A673 (cell line): ENCODE measurements around the gene CARD11. TPM values are rescaled to one million over a fixed set of nuclear protein-coding genes. Genes with fewer than 3 reads are reported as not detected.

Experiments
- BruUV-seq: library from RNA; stranded (reverse); fragments of 400-500 nt; replicated peaks from 2 replicates; lab custom pipeline; 2021; lab: Mats Ljungman, UMichigan
- CTCF ChIA-PET: fragments of 300-600 bp; sonication (Branson Sonifier 250); formaldehyde crosslinking; loops from one replicate; lab custom pipeline; 2022; ENCODE audit warnings: antibody characterized with exemption; lab: Charles Lee
- POLR2A ChIA-PET: fragments of 300-600 bp; sonication (Branson Sonifier 250); formaldehyde crosslinking; loops from one replicate; lab custom pipeline; 2022; ENCODE audit warnings: antibody characterized with exemption; ENCODE audit not compliant: low non-redundant PET; lab: Charles Lee
- DNase-seq: peaks from one replicate; pipeline ENCODE4 v3.0.0-alpha.2; 2015; ENCODE audit warnings: low spot score
- H3K27ac ChIP-seq: fragments of 200-600 bp; sonication (generic); 2 replicates; pipeline ENCODE4 v1.5.1; 2016; ENCODE audit warnings: mixed run types, low read depth, mild to moderate bottlenecking, mixed read lengths, antibody characterized with exemption, low read length; ENCODE audit not compliant: poor library complexity, severe bottlenecking
- H3K27me3 ChIP-seq: fragments of 200-600 bp; sonication (generic); replicated peaks from 2 replicates; pipeline ENCODE4 v1.6.1; 2017; ENCODE audit warnings: mixed run types, low read depth, mild to moderate bottlenecking, mixed read lengths, antibody characterized with exemption, low read length; ENCODE audit not compliant: insufficient read depth, poor library complexity
- H3K36me3 ChIP-seq: fragments of 200-600 bp; sonication (generic); 2 replicates; pipeline ENCODE4 v1.6.1; 2016; ENCODE audit warnings: mixed run types, mild to moderate bottlenecking, mixed read lengths, antibody characterized with exemption, low read length; ENCODE audit not compliant: insufficient read depth, poor library complexity, severe bottlenecking
- H3K4me1 ChIP-seq: fragments of 200-600 bp; sonication (generic); 2 replicates; pipeline ENCODE4 v1.6.1; 2017; ENCODE audit warnings: mixed run types, mild to moderate bottlenecking, mixed read lengths, antibody characterized with exemption, low read length; ENCODE audit not compliant: insufficient read depth, poor library complexity, severe bottlenecking
- H3K4me3 ChIP-seq: fragments of 200-600 bp; sonication (generic); 2 replicates; pipeline ENCODE4 v1.5.1; 2016; ENCODE audit warnings: low read depth, mixed run types, mild to moderate bottlenecking, mixed read lengths, low read length; ENCODE audit not compliant: poor library complexity, severe bottlenecking
- H3K9me3 ChIP-seq: fragments of 200-600 bp; sonication (generic); 2 replicates; pipeline ENCODE4 v1.6.1; 2016; ENCODE audit warnings: mixed run types, low read depth, mild to moderate bottlenecking, mixed read lengths, antibody characterized with exemption, low read length; ENCODE audit not compliant: poor library complexity, severe bottlenecking
- CTCF ChIP-seq: fragments of 300-800, 200-600 bp; sonication (generic); conservative IDR thresholded peaks from 2 replicates; pipeline ENCODE4 v1.5.1; 2017; ENCODE audit warnings: low read depth, mild to moderate bottlenecking, antibody characterized with exemption, low read length, moderate library complexity, mixed read lengths
- EZH2 ChIP-seq: fragments of 200-600 bp; sonication (generic); IDR thresholded peaks from 2 replicates; pipeline ENCODE4 v1.6.1; 2017; ENCODE audit warnings: borderline replicate concordance, low read depth, mild to moderate bottlenecking, mixed read lengths, antibody characterized with exemption, low read length; ENCODE audit not compliant: poor library complexity, severe bottlenecking
- intact Hi-C: fragments of 100-400 bp; cut with micrococcal nuclease; formaldehyde crosslinking; loops from one replicate; pipeline ENCODE4 v1.10.0; 2022; ENCODE audit not compliant: unreplicated experiment
- total RNA-seq: library from RNA; stranded (reverse); gene quantifications from 2 replicates; pipeline ENCODE4 v1.2.3, GENCODE V29; 2021

Gene CARD11
- total RNA-seq, 1 experiment from 2014 or later = 1.8 TPM

GRCh38 chr7:2936891-2937580, 106.6 kb downstream of the CARD11 start:
- ChIA-PET CTCF (no interaction called here), POLR2A (no interaction called here)
- intact Hi-C loops = no loop called here
- H3K27me3 ChIP-seq = peaks cover 35% of the 10 kb centered on the region
- no peak for DNase-seq
- H3K4me1 ChIP-seq = peaks cover 9% of the 10 kb centered on the region
- no peak for TF ChIP-seq EZH2
- no peak for TF ChIP-seq CTCF
- no TSS peak for BruUV-seq
- H3K36me3 ChIP-seq = no peaks in the 10 kb centered on the region
- H3K9me3 ChIP-seq = no peaks in the 10 kb centered on the region
- no peak overlapping the region for H3K27ac ChIP-seq
- no peak overlapping the region for H3K4me3 ChIP-seq

- ChIA-PET CTCF (no interaction called here), POLR2A (no interaction called here)
- TF ChIP-seq CTCF = no peak
- no peak for TF ChIP-seq EZH2
- BruUV-seq = no TSS peak
- Histone ChIP-seq H3K4me1 (peaks cover 9% of the 10 kb centered on the region), H3K27me3 (peaks cover 36% of the 10 kb centered on the region), H3K4me3 (no peak overlapping the region), H3K27ac (no peak overlapping the region), H3K9me3 (no peaks in the 10 kb centered on the region), H3K36me3 (no peaks in the 10 kb centered on the region)
- peak; percentile 43 for DNase-seq
- intact Hi-C loops = no loop called here
Observed at GRCh38 chr7:2936301-2936700, 107.4 kb downstream of the CARD11 start.

- Histone ChIP-seq H3K4me3 (no peak overlapping the region), H3K27me3 (peaks cover 25% of the 10 kb centered on the region), H3K9me3 (no peaks in the 10 kb centered on the region), H3K36me3 (no peaks in the 10 kb centered on the region), H3K4me1 (peaks cover 9% of the 10 kb centered on the region), H3K27ac (no peak overlapping the region)
- CTCF ChIA-PET = no interaction called here
- intact Hi-C loops = no loop called here
- POLR2A ChIA-PET = no interaction called here
- no peak for DNase-seq
- no TSS peak for BruUV-seq
- TF ChIP-seq EZH2 (no peak), CTCF (no peak)
Observed at GRCh38 chr7:2934984-2935740, 108.5 kb downstream of the CARD11 start.
